ENCODE measurements around the gene GNG4.

DNA sequence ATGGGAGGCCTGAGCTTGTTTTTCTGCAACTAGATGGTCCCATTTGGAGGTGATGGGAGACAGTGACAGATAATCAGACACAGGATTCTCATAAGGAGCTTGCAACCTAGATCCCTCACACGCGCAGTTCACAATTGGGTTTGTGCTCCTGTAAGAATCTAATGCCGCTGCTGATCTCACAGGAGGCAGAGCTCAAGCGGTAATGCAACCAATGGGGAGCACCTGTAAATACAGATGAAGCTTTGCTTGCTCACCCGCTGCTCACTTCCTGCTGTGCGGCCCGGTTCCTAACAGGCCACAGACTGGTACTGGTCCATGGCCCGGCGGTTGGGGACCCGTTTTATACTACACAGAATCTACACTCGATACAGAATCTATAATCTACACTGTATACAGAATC lies 92.8 kb downstream of the GNG4 start:
- TF ChIP-seq, protein P1, sequence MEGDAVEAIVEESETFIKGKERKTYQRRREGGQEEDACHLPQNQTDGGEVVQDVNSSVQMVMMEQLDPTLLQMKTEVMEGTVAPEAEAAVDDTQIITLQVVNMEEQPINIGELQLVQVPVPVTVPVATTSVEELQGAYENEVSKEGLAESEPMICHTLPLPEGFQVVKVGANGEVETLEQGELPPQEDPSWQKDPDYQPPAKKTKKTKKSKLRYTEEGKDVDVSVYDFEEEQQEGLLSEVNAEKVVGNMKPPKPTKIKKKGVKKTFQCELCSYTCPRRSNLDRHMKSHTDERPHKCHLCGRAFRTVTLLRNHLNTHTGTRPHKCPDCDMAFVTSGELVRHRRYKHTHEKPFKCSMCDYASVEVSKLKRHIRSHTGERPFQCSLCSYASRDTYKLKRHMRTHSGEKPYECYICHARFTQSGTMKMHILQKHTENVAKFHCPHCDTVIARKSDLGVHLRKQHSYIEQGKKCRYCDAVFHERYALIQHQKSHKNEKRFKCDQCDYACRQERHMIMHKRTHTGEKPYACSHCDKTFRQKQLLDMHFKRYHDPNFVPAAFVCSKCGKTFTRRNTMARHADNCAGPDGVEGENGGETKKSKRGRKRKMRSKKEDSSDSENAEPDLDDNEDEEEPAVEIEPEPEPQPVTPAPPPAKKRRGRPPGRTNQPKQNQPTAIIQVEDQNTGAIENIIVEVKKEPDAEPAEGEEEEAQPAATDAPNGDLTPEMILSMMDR (IDR thresholded peaks at IDR 0.05): no peak
- no peak for TF ChIP-seq POLR2A (IDR thresholded peaks at IDR 0.05)

All from heart left ventricle (tissue), 13 donors.